GM21423 (cell line): ENCODE measurements around the gene DCLK1.

Experiments
- ATAC-seq: cut with Tn5 transposase; IDR thresholded peaks from one replicate; pipeline ENCODE4 v1.9.1; 2021; ENCODE audit warnings: mild to moderate bottlenecking, moderate library complexity; ENCODE audit not compliant: unreplicated experiment

The DCLK1 gene

DNA sequence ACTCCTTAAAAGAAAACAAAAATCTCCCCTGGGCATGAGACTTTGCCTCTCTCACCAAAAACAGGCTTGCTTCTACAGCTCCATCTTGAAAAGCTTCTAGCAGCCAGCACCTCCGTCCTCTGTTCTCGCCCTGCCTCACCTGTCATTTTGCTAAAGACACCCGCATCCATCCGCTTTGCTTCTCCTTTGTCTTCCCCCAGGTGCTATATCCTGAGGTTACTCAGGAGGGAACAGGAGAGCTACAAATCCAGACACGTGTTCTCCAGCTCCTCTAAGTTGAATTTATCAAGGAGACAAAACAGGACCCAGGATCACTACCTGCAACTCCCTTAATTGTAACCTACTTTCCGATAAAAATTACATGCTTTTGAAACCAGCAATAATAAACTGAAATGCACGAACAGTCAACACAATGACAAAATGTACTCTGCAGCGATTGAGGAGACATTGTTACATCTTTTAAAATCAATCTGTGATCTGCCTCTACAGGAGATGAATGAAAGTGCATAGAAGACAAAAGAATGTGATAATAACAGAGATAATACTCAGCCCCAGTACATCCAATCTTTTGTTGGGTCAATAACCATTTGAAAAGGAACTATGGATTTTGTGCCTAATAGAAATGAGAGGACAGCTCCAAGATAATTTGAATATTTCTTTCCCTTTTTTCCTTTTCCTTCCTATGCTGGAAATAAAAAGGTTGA is 221.2 kb downstream of the DCLK1 start:
- no peak for ATAC-seq

DNA sequence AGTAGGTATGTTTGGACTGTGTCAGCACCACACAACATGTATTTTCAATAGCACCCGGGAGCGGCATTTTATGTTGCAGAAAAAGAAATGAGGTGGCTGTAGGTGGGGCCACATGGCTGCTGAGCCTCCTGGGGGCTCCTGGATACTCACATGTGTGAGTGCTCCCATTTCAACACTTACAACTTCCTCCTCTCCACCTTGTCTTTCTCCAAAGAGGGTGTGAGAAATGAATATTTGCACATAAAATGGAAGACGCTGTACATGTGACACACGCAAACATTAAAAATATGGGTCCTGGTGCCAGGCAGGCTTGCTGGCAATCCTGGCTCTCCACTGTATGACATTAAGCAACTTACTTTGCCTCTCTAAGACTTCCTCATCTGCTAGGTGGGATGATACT is 222.1 kb downstream of the DCLK1 start:
- ATAC-seq, result no peak

DNA sequence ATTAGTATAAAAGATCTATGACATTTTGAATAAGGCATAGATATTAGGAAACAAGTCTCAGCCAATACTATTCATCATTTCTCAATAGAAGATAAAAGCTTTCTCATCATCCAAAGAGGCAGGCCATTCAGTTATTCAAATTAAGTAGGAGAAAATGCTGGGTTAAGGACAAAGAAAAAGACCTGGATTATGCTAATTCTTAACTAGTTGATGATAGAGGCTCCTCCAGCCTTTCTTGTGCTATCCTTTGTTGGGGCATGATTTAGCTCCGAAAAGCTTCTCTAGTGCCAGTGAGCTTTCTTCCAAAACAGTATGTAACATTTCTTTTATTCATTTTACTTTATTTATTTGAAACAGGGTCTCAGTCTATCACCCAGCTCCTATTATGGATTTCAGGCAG is 223.0 kb downstream of the DCLK1 start:
- ATAC-seq, result no peak

DNA sequence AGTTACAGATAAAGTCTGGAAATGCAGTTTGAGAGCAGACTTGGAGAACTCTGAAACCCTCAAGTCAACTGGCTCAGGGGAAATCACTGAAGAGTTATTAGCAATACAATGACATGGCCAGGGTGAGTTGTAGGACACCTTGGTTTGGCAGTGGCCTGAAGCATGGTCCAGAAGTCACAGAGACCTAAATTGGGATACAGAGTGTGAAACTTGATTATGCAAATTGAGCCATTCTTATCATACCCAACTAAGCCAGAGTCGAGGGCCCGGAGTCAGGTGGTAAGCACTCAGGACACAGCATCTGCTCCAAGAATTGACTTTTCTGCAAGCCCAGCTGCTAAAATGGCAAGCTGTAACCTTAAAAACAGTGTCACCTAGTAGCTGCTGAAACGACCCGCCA is 224.5 kb downstream of the DCLK1 start:
- ATAC-seq, result no peak

DNA sequence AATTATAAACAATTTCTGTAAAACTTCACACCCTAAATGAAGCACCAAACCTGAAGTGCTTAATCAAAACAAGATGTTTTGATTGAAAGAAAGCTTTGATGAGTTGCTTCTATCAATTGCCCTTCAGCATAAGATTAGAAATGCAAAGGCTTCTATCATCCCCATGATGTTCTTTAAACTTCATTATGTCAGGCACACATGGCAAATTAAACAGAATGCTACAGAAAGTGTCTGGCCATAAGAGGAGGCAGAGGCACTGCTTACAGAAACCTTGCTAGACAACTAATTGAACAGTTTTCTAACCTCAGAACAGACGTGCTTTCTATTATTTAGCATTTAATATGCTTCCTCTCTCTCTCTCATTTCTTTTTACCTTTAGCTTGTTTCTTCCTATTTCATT is 228.1 kb downstream of the DCLK1 start:
- no peak for ATAC-seq

DNA sequence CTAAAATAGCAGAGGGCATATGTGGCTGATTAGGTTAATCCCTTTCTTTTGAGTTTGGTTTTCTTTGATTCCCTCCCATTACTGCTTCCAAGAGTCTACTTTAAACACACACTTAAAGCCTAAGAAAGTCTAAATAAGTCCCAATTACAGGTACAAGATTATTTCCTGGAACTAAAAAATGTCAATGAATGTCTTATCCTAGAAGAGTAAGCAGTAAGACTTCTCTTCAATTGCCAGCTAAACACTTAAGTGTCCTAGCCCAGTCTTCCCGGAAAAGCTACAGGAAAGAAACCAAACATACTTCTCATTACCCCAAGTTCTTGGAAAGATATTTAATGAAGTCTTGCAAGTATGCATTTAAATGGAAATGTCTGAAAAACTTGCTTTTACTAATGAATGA is 233.1 kb downstream of the DCLK1 start:
- no peak for ATAC-seq

DNA sequence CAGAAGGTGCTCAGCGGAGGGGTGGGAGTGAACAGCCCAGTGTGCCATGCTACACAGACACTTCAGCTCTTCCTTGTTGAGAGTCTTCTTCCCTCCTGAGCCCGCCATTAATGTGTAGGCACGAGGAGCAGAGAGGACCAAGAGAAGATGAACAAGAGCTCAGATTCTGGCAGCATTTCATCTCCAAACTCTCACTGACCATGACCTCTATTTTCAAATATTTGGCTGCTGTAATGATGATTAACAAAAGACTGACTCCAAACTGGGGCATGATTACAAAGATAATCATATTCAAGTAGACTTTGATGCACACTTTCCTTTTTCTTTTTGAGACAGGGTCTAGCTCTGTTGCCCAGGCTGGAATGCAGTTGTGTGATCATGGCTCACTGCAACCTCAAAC is 236.5 kb downstream of the DCLK1 start:
- ATAC-seq, result no peak

DNA sequence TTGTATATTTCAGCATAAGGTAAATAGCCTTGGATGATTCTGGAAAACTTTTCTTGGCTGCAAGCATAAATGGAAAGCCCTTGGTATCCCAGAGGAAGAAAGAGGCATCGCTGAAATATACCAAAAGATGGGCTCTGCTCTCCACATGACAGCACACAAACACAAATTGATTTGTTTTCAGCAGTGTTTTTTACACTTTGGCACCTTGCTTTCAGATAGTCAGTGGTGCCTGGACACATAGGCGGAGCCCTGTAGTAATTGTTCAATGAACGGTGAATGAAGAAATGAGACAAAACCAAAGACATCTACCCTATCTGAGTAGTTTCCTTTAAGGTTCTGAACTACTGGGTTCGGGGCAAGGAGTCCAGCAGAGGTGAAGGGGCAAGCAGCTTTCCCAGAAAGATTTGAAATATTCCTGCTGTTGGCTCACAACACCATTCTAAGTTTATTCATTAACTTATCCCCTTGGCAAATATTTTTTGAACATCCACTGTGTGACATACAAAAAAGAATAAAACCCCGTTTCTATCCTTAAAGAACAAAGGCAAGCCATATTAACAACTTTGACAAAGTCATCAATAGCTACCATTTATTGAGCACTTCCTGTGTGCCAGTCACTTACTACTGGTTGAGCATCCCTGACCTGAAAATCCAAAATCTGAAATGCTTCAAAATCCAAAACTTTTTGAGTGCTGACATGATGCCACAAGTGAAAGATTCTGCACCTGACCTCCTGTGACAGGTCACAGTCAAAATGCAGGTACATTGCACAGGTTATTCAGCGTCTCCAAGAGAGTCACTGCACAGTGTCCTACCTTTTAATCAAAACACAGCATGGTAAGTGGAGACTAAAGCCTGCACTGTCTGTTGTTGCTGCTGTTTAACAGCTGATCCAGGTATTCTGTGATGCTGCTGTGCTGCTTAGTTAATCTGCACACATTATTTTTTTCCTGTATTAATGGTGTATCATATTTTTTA is 238.1 kb downstream of the DCLK1 start:
- ATAC-seq, result no peak

DNA sequence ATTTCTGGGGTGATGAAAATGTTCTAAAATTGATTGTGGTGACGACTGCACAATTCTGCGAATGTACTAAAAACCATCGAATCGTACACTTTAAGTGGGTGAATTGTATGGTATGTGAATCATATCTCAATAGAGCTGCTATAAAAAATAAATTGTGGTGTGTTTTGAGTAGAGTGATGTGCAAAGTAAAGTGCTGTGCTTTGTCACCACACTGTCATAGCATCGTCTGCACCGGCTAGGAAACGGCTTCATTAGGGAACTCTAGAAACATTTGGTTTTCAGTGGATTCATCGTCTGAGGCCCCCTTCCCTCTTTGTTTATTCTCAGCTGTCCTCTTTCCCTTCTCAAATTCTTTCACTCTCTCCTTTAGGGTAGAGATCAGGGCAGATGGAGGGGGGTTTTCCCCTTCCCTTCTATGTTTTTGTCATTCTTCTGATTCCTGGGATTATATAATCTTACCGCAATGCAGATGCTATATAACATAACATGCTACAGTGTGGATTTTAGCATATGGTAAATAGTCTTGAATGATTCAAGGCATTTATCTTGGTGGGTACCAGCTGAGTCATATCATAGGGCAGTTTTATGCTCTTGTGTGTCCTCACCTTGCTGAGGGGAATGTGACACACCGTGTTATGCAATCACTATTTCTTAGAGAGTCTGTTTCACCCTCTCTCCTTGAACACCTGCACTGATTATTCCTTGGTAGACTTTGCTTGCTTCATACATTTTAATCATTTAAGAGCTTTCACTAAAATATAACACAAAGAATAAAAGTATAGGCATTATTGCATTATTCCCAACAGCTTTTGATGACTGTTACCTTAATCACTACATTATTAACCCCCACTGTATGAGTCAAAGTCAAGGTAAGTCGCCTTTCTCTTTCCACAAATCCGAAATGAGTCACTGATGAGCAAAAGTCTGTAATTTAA is 239.4 kb downstream of the DCLK1 start:
- no peak for ATAC-seq

DNA sequence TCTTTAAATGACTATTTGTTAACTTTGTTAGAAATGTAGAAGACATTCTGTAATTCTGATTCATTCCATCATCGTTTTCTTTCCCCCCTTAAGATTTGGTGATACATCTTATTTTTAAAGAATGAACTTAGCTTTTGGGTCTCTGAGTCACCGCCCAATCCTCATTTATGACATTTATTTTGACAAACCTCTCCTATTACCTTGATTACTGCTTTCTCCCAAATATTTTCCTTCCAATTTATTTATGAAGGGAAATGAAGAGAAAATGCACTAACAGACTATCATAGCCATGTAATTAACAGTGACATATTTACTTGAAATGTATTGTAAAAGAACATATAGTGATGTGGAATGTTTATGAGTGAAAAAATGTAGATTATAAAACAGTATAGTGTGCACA is 241.6 kb downstream of the DCLK1 start:
- ATAC-seq, result no peak

DNA sequence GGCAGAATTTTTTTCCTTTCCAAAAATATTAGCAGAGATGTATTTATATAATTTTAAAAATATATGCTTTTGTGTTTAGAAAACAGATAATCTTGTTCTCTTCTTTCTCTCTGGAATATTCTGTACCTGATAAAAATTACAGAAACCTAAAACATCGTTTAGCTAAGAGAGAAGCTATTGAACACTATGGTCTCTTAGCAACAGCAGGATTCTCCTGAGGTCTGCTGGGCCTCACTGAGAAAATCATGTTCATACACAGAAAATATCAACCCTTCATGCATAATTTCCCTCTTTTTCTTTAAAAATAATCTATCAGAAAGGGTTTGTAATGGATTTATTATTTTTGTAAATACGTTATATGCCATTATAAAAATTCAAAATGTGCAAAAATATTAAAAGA is 242.2 kb downstream of the DCLK1 start:
- ATAC-seq, result no peak

DNA sequence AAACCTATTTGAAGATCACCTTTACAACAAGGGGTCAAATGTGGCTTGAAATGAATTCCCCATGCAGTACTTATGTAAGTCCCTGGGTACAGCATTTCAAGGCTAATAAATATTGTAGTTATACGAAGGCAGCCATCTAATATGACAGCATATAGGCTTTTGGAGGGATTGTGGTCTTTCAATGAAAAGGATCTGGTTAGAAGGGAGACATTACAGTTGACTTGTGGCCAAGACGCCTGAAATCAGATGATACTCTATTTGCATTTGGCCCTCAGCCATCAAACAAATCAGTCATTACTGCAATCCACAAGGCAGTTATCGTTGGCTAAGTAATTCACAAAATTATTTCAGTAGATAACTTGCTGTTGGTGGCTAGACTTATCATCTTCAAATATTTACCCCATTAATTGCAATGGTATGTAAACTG is 242.7 kb downstream of the DCLK1 start:
- ATAC-seq, result no peak

DNA sequence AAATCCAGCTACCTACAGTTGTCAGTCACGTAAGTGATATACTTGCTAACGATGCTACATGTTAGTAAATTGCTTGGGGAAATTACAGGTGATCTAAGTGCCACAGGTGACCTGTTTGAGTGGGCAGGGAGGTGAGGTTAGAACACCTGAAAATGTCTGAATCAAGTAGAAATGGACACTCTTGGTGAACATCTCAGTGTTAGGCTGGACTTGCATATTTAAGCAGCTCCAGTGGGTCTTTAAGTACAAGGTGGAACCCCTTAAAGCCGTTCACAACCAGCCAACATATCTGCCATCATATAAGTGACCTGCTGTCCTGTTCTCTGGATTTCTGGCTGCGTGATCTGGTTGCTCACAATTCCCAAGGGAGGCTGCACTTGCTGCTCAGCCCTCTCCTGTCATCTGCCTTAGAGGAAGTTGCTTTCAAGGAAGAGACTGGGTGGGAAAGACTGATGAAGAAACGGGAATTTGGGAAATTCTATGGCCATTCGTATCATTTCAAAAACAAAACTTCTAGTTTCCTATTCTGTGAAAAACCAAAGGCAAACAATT is 244.0 kb downstream of the DCLK1 start:
- ATAC-seq, result no peak

DNA sequence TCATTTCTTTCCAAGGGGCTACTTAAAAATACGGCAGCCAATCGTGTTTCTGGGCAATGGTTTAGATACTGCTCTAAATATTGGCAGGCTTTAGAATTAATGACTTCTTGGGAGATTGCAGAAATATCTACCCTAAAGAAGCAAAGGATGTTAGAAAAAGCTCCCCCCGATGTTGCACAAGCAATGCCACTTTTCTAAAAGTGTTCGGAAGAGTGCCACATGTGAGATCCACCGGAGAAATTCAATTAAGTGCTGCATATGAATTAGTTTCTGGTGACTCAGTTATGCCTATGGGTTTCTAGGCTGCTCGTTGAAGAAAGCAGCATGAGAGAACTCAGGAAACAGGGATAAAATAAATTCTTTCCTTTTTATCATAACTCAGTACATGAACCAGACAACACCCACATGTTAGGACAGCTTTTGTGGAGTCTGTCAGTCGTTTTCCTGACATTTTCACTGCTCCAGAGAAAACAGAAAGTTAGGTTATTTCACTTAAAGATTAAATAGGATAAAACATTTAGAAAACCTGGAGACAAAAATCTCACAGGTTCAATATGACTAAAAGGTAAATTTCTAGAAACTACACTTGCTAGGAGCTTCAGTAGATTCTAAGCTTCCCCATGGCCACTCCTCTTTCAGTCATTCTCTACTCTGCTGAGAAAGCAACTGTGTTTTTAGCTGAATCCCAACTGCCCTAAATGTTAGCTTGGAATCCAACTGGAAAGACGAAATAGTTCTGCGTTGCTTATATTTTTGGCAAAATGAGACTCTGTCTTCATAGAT is 244.7 kb downstream of the DCLK1 start:
- no peak for ATAC-seq

DNA sequence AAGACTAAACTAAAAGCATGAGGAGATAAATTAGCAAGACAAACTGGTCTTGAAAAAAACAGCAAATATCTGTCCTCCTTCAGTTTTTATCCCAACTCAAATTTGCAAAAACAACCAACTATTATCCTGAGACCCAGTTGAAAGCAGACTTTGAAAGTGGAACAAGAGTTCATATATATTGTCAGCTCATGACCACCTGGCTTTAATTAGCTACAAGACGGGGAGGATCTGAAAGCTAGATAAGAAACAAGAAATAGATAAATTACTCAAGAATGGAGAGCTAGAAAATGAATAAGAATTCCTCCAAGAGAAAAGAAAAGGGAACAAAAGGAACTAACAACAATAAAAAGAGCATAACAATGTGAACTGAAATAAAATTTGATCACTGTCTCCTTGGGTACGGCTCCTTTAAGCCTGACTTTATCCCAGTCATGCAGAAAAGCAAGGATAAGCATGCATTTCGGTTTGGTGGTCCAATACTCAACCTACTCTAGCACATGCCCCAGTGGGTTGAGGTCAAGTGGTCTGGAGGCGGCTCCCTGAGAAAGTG is 246.9 kb downstream of the DCLK1 start:
- ATAC-seq, result no peak

DNA sequence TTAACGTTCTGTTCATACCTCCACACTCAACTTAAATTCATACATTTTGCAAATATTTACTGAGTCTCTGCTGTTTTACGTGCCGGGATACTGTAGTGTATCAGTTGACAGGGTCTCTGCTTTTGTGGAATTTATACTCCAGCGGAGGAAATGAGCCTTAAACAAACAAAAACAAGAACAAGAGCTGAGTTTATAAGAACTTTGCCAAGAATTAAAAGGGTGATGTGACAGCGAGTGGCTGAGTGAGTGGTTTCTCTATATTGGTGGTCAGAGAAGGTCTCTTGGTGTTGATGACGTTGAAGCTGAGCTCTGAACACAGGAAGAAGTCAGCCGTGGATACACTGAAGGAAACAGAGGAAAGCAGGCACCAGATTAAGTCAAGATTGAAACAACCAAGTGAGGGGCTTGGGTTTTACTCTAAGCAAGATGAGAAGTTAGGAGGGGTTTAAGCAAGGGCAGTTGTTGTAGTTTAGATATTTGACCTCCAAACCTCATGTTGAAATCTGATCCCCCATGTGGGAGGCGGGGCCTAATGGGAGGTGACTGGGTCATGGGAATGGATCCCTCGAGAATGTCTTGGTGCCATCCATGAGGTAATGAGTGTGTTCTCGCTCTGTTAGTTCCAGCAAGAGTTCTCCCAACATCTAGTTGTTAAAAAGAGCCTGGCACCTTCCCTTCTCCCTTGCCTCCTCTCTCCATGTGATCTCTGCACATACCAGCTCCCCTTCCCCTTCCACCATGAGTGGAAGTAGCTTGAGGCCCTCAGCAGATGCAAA is 248.3 kb downstream of the DCLK1 start:
- ATAC-seq, result no peak

DNA sequence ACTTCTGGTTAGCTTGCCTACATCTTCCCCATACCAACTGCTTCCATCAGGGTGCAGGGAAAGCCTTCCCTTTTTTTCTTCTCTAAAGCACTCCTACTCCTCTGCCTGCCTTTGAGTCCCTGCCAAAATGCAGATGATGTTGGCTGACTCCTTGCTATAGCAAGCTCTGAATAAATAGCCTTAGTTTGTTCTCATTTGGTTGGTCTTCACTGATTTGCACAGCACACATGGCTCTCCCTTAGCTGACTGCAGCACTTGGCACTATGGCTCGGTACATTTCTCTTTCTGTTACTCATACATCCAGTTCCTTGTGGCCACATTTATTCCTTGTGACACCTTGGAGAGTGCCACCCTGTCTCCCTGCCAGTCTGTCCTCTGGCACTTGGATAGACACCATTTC is 249.8 kb downstream of the DCLK1 start:
- no peak for ATAC-seq

DNA sequence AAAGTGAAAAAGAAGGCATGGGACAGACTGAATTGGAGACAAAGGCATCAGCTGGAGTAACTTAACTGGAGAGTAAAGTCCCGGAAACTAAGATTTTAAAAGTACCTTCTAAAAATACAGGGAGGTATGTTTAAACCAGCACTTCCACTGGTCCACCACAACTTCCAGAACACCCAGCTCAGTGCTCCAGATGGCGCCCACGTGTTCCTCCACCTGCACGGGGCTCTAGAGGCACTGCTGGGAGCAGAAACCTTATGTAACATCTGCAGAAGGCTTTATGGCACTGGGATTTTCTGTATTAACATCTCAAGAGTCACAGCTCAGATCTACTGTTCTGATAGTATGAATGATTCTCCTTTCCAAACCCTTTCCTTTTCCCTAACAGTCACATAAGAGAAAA is 252.1 kb downstream of the DCLK1 start:
- ATAC-seq, result no peak

DNA sequence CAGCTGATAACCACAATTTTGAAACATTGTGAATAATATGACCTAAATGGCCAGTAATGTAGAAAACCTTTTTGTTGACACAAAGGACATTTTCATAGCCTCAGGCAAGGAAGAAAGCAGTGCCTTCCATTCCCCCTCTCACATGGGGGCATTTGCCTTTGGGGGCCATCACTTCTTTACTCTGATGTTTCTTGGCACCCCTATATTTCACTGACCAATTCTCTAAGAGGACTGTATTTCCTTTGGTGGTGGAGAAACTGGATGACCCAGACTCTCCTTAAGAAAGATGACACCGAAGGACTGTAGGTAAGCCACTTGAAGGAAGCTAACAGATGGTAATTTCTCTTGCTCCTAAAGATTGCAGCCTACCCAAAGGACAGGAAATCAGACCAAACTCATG is 254.6 kb downstream of the DCLK1 start:
- ATAC-seq, result no peak
